Measurements from ENCODE around the gene ITGBL1.

DNA sequence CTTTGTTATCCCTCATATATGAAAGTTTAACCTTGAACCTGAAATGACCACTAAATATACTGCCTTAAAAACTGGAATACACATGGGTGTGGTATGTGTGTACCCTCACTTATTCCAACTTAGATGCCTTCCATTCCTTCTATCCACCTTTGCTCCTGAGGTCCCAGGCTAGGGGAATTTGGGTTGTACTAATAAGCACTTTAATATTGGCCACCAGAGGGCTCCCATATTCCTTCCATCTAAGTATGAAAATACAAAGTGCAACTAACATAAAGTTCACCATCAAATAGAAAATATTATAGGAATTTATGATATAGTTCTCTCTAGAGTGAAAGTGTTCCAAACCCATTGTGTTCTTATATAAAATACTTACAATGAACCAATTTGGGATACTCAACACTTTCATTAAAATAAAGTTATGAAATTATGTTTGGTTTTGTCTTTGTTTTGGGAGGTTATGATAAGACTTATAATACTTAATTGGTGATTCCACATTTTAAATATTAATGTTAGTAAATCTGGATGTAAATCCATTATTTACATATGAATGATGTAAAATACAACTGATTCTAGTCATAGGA is 62.3 kb downstream of the ITGBL1 start:
- TF ChIP-seq, protein P1, sequence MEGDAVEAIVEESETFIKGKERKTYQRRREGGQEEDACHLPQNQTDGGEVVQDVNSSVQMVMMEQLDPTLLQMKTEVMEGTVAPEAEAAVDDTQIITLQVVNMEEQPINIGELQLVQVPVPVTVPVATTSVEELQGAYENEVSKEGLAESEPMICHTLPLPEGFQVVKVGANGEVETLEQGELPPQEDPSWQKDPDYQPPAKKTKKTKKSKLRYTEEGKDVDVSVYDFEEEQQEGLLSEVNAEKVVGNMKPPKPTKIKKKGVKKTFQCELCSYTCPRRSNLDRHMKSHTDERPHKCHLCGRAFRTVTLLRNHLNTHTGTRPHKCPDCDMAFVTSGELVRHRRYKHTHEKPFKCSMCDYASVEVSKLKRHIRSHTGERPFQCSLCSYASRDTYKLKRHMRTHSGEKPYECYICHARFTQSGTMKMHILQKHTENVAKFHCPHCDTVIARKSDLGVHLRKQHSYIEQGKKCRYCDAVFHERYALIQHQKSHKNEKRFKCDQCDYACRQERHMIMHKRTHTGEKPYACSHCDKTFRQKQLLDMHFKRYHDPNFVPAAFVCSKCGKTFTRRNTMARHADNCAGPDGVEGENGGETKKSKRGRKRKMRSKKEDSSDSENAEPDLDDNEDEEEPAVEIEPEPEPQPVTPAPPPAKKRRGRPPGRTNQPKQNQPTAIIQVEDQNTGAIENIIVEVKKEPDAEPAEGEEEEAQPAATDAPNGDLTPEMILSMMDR (IDR thresholded peaks at IDR 0.05; ENCODE audit: low read depth, low read length), result peak; percentile 53
- TF ChIP-seq POLR2A (IDR thresholded peaks at IDR 0.05; ENCODE audit: extremely low read depth, insufficient read length), result no peak
- TF ChIP-seq MYC (IDR thresholded peaks at IDR 0.05; ENCODE audit: low read depth, low read length), result no peak
- TF ChIP-seq, protein P2, sequence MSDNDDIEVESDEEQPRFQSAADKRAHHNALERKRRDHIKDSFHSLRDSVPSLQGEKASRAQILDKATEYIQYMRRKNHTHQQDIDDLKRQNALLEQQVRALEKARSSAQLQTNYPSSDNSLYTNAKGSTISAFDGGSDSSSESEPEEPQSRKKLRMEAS (IDR thresholded peaks at IDR 0.05; ENCODE audit: low read depth, low read length), result no peak
